Measurements from ENCODE around the gene C22orf42. TPM values are rescaled to one million over a fixed set of nuclear protein-coding genes. Genes with fewer than 3 reads are reported as not detected.
"Not testable (repeated sequence)": the region's sequence is repeated elsewhere in the genome, so short reads cannot be mapped to it uniquely, and the experiment has no call there.

C22orf42 gene
- total and polyA plus RNA-seq, 5 donors = not detected

GRCh38 chr22:32202539-32203180, 43.6 kb upstream of the C22orf42 start:
- peak; percentile 30 to 45 for ATAC-seq
- intact Hi-C loops (cut with DNase I) = no loop called here
- no peak overlapping the region for H3K4me3 ChIP-seq (ENCODE audit: low read length)
- no peaks in the 10 kb centered on the region for H3K4me1 ChIP-seq (ENCODE audit: control insufficient read depth, insufficient read depth, low read length)
- H3K9me3 ChIP-seq (ENCODE audit: control insufficient read depth, low read length) = no peaks in the 10 kb centered on the region
- WGBS = 16% methylated on average over 29 of the region's 29 CpGs
- no peak overlapping the region for H3K27ac ChIP-seq (ENCODE audit: low read length)
- DNase-seq = peak in 1 of 3 donors; percentile 67
- H3K27me3 ChIP-seq (ENCODE audit: control insufficient read depth, insufficient read depth) = no peaks in the 10 kb centered on the region

DNA sequence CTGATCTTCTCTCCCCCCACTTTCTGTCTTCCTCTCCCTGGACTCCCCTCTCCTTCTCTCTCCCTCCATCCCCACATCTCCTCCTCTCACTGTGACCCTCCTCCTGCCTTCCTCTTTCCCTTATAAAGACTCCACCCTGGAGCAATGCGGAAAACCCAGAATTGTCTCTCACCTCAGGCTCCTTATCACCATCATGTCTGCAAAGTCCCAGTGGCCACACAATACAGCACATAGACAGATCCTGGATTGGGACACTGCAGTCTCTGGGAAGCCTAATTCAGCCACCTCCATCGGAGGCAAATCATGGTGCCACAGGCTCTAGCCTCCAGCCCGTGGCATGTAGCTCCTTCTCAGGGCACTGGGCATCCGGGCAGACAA, 43.0 kb upstream of the C22orf42 start:
- intact Hi-C loops (cut with DNase I) = no loop called here
- Histone ChIP-seq H3K9me3 (ENCODE audit: control insufficient read depth, low read length) (no peaks in the 10 kb centered on the region), H3K4me1 (ENCODE audit: control insufficient read depth, insufficient read depth, low read length) (no peaks in the 10 kb centered on the region), H3K27me3 (ENCODE audit: control insufficient read depth, insufficient read depth) (no peaks in the 10 kb centered on the region), H3K4me3 (ENCODE audit: low read length) (no peak overlapping the region), H3K27ac (ENCODE audit: low read length) (no peak overlapping the region)
- ATAC-seq (no peak), DNase-seq (no peak)
- WGBS = 27% methylated on average over 4 of the region's 4 CpGs

DNA sequence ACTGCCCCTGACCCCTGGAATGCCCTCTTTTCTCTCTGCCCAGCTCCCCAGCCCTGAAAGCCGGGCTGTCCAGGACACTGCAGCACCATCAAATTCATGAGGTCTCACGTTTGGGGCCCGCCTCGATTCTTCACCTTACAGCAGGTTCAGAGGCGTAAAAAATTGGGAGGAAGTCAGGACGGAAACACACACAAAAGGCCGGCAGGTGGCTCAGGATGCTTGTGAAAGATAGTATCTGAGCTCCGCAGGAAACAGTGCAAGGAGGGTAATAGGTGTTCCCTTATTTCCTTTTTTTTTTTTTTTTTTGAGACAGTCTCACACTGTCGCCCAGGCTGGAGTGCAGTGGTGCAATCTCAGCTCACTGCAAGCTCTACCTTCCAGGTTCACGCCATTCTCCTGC, 41.6 kb upstream of the C22orf42 start:
- no peak overlapping the region for H3K27ac ChIP-seq (ENCODE audit: low read length)
- H3K4me3 ChIP-seq (ENCODE audit: low read length) = no peak overlapping the region
- WGBS = 70% methylated on average over 10 of the region's 10 CpGs
- no peaks in the 10 kb centered on the region for H3K9me3 ChIP-seq (ENCODE audit: control insufficient read depth, low read length)
- ATAC-seq (no peak), DNase-seq (no peak)
- intact Hi-C loops (cut with DNase I) = no loop called here
- no peaks in the 10 kb centered on the region for H3K4me1 ChIP-seq (ENCODE audit: control insufficient read depth, insufficient read depth, low read length)
- no peaks in the 10 kb centered on the region for H3K27me3 ChIP-seq (ENCODE audit: control insufficient read depth, insufficient read depth)

- H3K27me3 ChIP-seq (ENCODE audit: control insufficient read depth, insufficient read depth) = no peaks in the 10 kb centered on the region
- no peaks in the 10 kb centered on the region for H3K9me3 ChIP-seq (ENCODE audit: control insufficient read depth, low read length)
- DNase-seq (no peak), ATAC-seq (no peak)
- intact Hi-C loops (cut with DNase I) = no loop called here
- H3K27ac ChIP-seq (ENCODE audit: low read length) = no peak overlapping the region
- WGBS = 78% methylated on average over 7 of the region's 7 CpGs
- H3K4me3 ChIP-seq (ENCODE audit: low read length) = no peak overlapping the region
- no peaks in the 10 kb centered on the region for H3K4me1 ChIP-seq (ENCODE audit: control insufficient read depth, insufficient read depth, low read length)
Observed at GRCh38 chr22:32199961-32200360, 40.9 kb upstream of the C22orf42 start.

DNA sequence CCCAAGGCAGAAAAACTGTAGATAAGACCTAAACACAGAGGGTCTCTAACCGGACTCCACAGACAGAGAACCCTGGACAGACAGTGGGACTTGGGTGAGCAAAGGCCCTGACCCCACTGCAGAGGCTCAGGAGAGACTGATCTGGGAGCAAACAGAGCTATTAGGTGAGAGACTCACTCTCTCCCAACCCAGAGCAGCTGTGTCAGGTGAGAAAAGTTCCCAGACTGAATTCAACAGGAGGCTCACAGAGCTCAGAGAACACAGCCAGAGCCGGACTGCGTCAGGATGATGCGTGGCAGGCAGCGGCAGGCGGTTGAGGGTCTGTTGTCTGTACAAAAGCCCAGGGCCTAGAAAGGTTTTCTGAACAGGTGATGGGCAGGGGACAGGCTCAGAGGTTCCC, 40.2 kb upstream of the C22orf42 start:
- no peaks in the 10 kb centered on the region for H3K9me3 ChIP-seq (ENCODE audit: control insufficient read depth, low read length)
- intact Hi-C loops (cut with DNase I) = no loop called here
- H3K27ac ChIP-seq (ENCODE audit: low read length) = no peak overlapping the region
- no peak overlapping the region for H3K4me3 ChIP-seq (ENCODE audit: low read length)
- H3K27me3 ChIP-seq (ENCODE audit: control insufficient read depth, insufficient read depth) = no peaks in the 10 kb centered on the region
- 91% methylated on average over 6 of the region's 6 CpGs for WGBS
- no peaks in the 10 kb centered on the region for H3K4me1 ChIP-seq (ENCODE audit: control insufficient read depth, insufficient read depth, low read length)
- ATAC-seq = no peak
- no peak for DNase-seq

GRCh38 chr22:32197553-32198226, 38.6 kb upstream of the C22orf42 start:
- H3K27ac ChIP-seq (ENCODE audit: low read length); H3K4me3 ChIP-seq (ENCODE audit: low read length); DNase-seq; H3K9me3 ChIP-seq (ENCODE audit: control insufficient read depth, low read length); H3K4me1 ChIP-seq (ENCODE audit: control insufficient read depth, insufficient read depth, low read length); H3K27me3 ChIP-seq (ENCODE audit: control insufficient read depth, insufficient read depth); ATAC-seq; intact Hi-C loops (cut with DNase I): not testable (repeated sequence)
- 74% methylated on average over 5 of the region's 5 CpGs for WGBS

DNA sequence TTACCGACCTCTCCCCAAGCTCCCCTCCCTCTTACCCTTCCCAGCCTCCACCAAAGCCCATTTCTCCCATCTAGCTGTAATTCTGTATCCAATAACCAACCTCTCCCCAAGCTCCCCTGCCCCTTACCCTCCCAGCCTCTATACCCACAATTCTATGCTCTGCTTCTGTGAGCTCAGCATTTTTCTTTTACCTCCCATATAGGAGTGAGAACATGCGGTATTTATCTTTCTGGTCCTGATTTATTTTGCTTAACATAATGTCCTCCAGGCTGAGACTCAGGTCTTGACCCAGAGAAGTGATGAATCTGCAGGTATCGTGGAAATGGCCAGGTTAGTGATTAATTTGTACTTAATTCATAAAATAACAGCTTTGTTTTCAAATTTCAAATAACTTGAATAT, 36.8 kb upstream of the C22orf42 start:
- not testable (repeated sequence) for ATAC-seq
- 77% methylated on average over 3 of the region's 3 CpGs for WGBS

GRCh38 chr22:32193346-32193745, 34.2 kb upstream of the C22orf42 start:
- DNase-seq; H3K27ac ChIP-seq (ENCODE audit: low read length); H3K27me3 ChIP-seq (ENCODE audit: control insufficient read depth, insufficient read depth); ATAC-seq; H3K4me3 ChIP-seq (ENCODE audit: low read length); H3K9me3 ChIP-seq (ENCODE audit: control insufficient read depth, low read length); intact Hi-C loops (cut with DNase I); H3K4me1 ChIP-seq (ENCODE audit: control insufficient read depth, insufficient read depth, low read length): not testable (repeated sequence)
- WGBS = 83% methylated on average over 9 of the region's 9 CpGs

More for the DNA sequence above, 36.8 kb upstream of the C22orf42 start:
- DNase-seq; H3K4me3 ChIP-seq (ENCODE audit: low read length); intact Hi-C loops (cut with DNase I); H3K27ac ChIP-seq (ENCODE audit: low read length); H3K9me3 ChIP-seq (ENCODE audit: control insufficient read depth, low read length); H3K4me1 ChIP-seq (ENCODE audit: control insufficient read depth, insufficient read depth, low read length); H3K27me3 ChIP-seq (ENCODE audit: control insufficient read depth, insufficient read depth): not testable (repeated sequence)

GRCh38 chr22:32191021-32191420, 31.9 kb upstream of the C22orf42 start:
- intact Hi-C loops (cut with DNase I); H3K9me3 ChIP-seq (ENCODE audit: control insufficient read depth, low read length); ATAC-seq; H3K27ac ChIP-seq (ENCODE audit: low read length); H3K27me3 ChIP-seq (ENCODE audit: control insufficient read depth, insufficient read depth); H3K4me3 ChIP-seq (ENCODE audit: low read length); DNase-seq; H3K4me1 ChIP-seq (ENCODE audit: control insufficient read depth, insufficient read depth, low read length): not testable (repeated sequence)
- 85% methylated on average over 15 of the region's 15 CpGs for WGBS

GRCh38 chr22:32185821-32186220, 26.7 kb upstream of the C22orf42 start:
- Histone ChIP-seq H3K4me3 (ENCODE audit: low read length) (no peak overlapping the region), H3K9me3 (ENCODE audit: control insufficient read depth, low read length) (no peaks in the 10 kb centered on the region), H3K4me1 (ENCODE audit: control insufficient read depth, insufficient read depth, low read length) (no peaks in the 10 kb centered on the region), H3K27ac (ENCODE audit: low read length) (no peak overlapping the region), H3K27me3 (ENCODE audit: control insufficient read depth, insufficient read depth) (no peaks in the 10 kb centered on the region)
- no peak for DNase-seq
- intact Hi-C loops (cut with DNase I) = no loop called here
- peak in 1 of 2 donors; percentile 26 for ATAC-seq
- whole genome bisulfite sequencing = 83% methylated on average over 3 of the region's 3 CpGs

GRCh38 chr22:32183625-32184024, 24.5 kb upstream of the C22orf42 start:
- Histone ChIP-seq H3K4me1 (ENCODE audit: control insufficient read depth, insufficient read depth, low read length) (no peaks in the 10 kb centered on the region), H3K27ac (ENCODE audit: low read length) (no peak overlapping the region), H3K9me3 (ENCODE audit: control insufficient read depth, low read length) (no peaks in the 10 kb centered on the region), H3K27me3 (ENCODE audit: control insufficient read depth, insufficient read depth) (no peaks in the 10 kb centered on the region), H3K4me3 (ENCODE audit: low read length) (no peak overlapping the region)
- DNase-seq = no peak
- intact Hi-C loops (cut with DNase I) = no loop called here
- ATAC-seq = no peak
- WGBS = 67% methylated on average over 3 of the region's 3 CpGs
